HFFc6 (cell line): ENCODE data around the gene NLN. TPM values are rescaled to one million over a fixed set of nuclear protein-coding genes. Genes with fewer than 3 reads are reported as not detected.

ENCODE experiments used
- DNase-seq: peaks from one replicate; pipeline ENCODE4 v3.0.0-alpha.2; 2018
- H3K27ac Mint-ChIP-seq: 2 replicates; pipeline ENCODE4 v1.8.0; 2020; ENCODE audit warnings: mild to moderate bottlenecking, mixed read lengths
- H3K27me3 Mint-ChIP-seq: 2 replicates; pipeline ENCODE4 v1.8.0; 2021; ENCODE audit warnings: mild to moderate bottlenecking, moderate library complexity, mixed read lengths; ENCODE audit not compliant: insufficient read depth
- H3K36me3 Mint-ChIP-seq: 2 replicates; pipeline ENCODE4 v1.8.0; 2021; ENCODE audit warnings: low read depth, mixed read lengths
- H3K4me1 Mint-ChIP-seq: 2 replicates; pipeline ENCODE4 v1.8.0; 2020; ENCODE audit warnings: low read depth, mixed read lengths
- H3K4me3 Mint-ChIP-seq: 2 replicates; pipeline ENCODE4 v1.8.0; 2020; ENCODE audit warnings: mild to moderate bottlenecking, moderate library complexity, mixed read lengths
- H3K9me3 Mint-ChIP-seq: 2 replicates; pipeline ENCODE4 v1.8.0; 2020; ENCODE audit warnings: mild to moderate bottlenecking, mixed read lengths
- total RNA-seq, 6 experiments: library from RNA; stranded (reverse); fragmentation: NEBNext Ultra II Directional; extraction: Animal tissue kit (Norgen Biotek cat#: 25700); gene quantifications; 2 replicates in 1 of 6; 3 replicates in 5 of 6; pipeline ENCODE4 v1.2.3, GENCODE V29; 2021
- TF ChIP-seq, protein P1 (sequence below): fragments of 200-600 bp; sonication (generic); IDR thresholded peaks from 2 replicates; pipeline ENCODE4 v1.5.0; 2021; ENCODE audit warnings: antibody characterized with exemption, mild to moderate bottlenecking

Gene NLN
- total RNA-seq, 6 experiments from 2014 or later = 47.9 to 62.0 (median 57.1) TPM

DNA sequence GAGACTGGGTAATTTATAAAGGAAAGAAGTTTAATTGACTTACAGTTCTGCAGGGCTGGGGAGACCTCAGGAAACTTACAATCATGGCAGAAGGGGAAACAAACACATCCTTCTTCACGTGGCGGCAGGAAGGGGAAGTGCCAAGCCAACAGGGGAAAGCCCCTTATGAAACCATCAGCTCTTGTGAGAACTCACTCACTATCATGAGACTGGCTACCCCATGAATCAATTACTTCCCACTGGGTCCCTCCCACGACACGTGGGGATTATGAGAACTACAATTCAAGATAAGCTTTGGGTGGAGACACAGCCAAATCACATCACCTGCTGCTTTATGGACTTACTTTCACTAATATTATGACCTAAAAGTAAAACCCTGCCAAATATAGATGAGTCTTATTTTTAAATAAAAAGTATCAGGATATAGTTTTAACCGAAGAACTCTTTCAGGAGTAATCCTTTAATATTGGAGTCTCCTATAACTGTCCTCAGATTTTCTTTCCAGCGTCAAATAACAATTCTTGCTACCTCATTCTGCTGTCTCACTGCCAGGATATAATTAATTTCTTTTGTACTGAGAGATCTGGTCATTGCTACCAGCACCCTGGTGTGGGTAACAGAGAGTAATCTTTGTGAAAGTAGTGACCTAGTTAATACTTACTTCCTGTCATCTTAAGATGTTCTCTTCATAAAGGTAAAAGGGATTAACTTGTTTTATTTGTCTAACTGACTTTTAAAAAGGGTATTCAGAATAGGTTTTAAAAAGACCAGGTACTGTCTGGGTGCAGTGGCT is 68.6 kb downstream of the NLN start:
- TF ChIP-seq, protein P1, sequence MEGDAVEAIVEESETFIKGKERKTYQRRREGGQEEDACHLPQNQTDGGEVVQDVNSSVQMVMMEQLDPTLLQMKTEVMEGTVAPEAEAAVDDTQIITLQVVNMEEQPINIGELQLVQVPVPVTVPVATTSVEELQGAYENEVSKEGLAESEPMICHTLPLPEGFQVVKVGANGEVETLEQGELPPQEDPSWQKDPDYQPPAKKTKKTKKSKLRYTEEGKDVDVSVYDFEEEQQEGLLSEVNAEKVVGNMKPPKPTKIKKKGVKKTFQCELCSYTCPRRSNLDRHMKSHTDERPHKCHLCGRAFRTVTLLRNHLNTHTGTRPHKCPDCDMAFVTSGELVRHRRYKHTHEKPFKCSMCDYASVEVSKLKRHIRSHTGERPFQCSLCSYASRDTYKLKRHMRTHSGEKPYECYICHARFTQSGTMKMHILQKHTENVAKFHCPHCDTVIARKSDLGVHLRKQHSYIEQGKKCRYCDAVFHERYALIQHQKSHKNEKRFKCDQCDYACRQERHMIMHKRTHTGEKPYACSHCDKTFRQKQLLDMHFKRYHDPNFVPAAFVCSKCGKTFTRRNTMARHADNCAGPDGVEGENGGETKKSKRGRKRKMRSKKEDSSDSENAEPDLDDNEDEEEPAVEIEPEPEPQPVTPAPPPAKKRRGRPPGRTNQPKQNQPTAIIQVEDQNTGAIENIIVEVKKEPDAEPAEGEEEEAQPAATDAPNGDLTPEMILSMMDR = no peak
- Mint-ChIP-seq H3K4me3 (no peak overlapping the region), H3K9me3 (no peaks in the 10 kb centered on the region), H3K36me3 (peaks cover 37% of the 10 kb centered on the region), H3K4me1 (no peaks in the 10 kb centered on the region; the same call in 1 of the 2 replicates), H3K27ac (no peak overlapping the region), H3K27me3 (no peaks in the 10 kb centered on the region)
- DNase-seq = no peak

DNA sequence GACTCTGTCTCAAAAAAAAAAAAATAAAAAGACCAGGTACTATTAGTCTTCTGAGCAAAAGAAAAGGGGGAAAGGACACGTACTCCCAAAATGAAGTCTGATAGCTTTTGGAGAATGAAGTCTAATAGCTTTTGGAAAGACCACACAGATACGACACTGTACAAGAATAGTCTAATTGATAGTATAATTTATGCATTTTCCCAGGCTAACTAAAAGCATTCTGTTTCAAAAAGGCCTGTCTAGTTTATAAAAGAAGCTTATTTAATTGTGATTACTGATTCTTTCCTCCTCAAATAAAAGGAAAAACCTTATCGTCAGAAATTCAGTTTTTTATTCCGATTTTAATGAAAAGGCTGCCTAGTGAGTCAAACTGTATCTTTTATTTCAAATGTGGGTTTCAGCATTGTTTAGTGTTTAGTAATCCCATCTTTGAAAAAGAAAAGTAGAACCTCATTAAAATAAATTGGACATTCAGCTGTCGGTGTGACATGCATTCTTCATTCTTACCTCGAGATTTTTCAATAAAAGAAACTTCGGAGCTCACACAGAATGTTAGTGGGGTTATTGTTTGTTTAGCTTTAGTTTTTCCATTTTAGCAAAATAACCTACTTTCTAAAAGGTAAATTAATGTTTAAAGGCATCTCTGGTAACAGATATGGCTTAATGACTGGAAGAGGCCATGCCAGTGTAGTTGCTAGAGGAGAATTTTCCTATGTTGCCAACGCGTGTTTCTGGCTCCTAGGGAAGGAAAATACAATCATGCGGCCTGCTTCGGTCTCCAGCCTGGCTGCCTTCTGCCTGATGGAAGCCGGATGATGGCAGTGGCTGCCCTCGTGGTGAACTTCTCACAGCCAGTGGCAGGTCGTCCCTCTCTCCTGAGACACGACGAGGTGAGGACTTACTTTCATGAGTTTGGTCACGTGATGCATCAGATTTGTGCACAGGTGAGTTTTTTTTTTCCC is 70.0 kb downstream of the NLN start:
- Mint-ChIP-seq H3K4me3 (no peak overlapping the region), H3K27me3 (no peaks in the 10 kb centered on the region), H3K4me1 (peaks cover 14% of the 10 kb centered on the region), H3K27ac (no peak overlapping the region), H3K36me3 (peaks cover 46% of the 10 kb centered on the region), H3K9me3 (no peaks in the 10 kb centered on the region)
- DNase-seq = no peak
- TF ChIP-seq, protein P1 = no peak

DNA sequence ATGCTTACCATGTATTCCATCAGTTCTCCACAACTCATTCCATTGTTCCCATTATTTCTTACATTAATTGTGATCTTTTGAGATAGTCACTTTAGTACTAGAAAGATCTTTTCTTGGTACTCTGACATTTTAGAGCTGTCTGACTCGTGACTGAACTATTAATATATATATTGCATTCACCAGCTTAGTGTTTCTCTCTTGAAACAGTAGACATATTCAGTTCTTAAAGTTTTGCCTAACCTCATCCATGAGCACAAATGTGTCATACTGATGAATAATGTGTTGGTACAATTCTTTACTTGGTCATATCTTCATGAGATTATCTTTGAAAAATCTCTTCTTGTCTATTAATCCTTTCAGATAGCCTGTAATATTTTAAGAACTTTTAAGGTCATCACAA is 74.3 kb downstream of the NLN start:
- TF ChIP-seq, protein P1 = no peak
- Mint-ChIP-seq H3K36me3 (peaks cover 30% of the 10 kb centered on the region), H3K4me3 (no peak overlapping the region), H3K27me3 (no peaks in the 10 kb centered on the region), H3K9me3 (no peaks in the 10 kb centered on the region), H3K27ac (0 out of 2 replicates have a peak overlapping the region, but pooled peaks have one; percentile 2), H3K4me1 (peaks cover 35% of the 10 kb centered on the region)
- DNase-seq = no peak

DNA sequence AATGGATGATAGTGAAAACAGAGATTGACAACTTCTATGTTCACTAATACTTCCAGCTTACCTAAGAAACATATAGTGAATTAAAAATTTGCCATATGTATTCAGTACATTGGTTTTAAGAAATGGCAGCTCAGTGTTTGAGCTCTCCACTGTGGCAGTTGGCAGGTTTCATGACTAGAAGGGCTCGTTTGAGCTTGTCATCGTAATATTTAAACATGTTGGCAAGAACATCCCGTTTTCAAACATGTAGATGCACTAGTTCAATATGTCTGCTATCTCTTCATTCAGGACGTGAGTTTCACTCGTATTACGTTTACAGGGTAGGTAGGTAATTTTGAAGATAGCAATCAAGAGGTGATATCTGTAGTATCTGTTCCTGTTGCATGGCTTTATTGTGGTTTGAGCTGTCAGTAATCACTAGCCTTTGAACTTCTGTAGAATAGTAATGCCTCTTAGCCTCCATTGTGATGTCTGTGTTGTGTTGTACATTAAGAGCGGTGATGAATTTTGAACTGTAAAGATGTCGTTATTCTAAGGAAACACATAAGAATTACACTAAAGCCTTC is 74.8 kb downstream of the NLN start:
- Mint-ChIP-seq H3K27ac (no peak overlapping the region), H3K4me1 (peaks cover 41% of the 10 kb centered on the region), H3K9me3 (no peaks in the 10 kb centered on the region), H3K4me3 (no peak overlapping the region), H3K27me3 (no peaks in the 10 kb centered on the region), H3K36me3 (peaks cover 31% of the 10 kb centered on the region)
- TF ChIP-seq, protein P1 = no peak
- no peak for DNase-seq

DNA sequence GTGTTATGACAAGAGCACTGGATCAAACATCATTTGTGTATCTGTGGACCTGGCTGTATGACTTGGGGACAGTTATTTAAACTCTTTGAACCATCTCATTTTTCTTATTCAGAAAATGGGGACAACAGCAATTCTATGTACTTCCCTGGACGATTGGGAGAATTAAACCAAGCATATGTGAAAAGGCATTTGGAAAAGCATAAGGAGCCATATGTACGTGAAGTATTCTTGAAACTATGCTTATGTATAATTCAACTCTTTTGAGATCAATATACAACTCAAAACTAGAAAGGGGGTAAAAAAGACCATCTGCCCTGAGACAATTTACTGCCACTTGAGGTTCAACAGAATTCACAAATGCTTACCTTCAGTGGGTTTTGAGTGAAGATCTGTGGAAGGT is 75.5 kb downstream of the NLN start:
- no peak for DNase-seq
- Mint-ChIP-seq H3K4me3 (no peak overlapping the region), H3K9me3 (no peaks in the 10 kb centered on the region), H3K27me3 (no peaks in the 10 kb centered on the region), H3K36me3 (peaks cover 33% of the 10 kb centered on the region), H3K4me1 (peaks cover 45% of the 10 kb centered on the region), H3K27ac (no peak overlapping the region)
- TF ChIP-seq, protein P1 = no peak
